Keratinocyte (primary cell): Measurements from ENCODE around the gene UNK. TPM values are rescaled to one million over a fixed set of nuclear protein-coding genes. Genes with fewer than 3 reads are reported as not detected.

Experiments used
- DNase-seq: peaks from one replicate; pipeline ENCODE4 v3.0.0-alpha.2; 2011; ENCODE audit warnings: low read depth, missing footprints, low spot score
- FAIRE-seq: peaks from 2 replicates; lab custom pipeline; 2011; peaks lifted over from hg19 to GRCh38; lab: Jason Lieb, UNC
- H2AFZ ChIP-seq: 2 replicates; pipeline ENCODE4 v1.6.0; 2012; ENCODE audit warnings: low read length, control low read depth, inconsistent platforms; ENCODE audit not compliant: control insufficient read depth
- H3K27ac ChIP-seq: 2 replicates; pipeline ENCODE4 v1.5.1; 2011; ENCODE audit warnings: low read length; ENCODE audit not compliant: control insufficient read depth, insufficient read depth
- H3K27me3 ChIP-seq: 3 replicates; pipeline ENCODE4 v1.6.0; 2011; ENCODE audit warnings: low read length; ENCODE audit not compliant: control insufficient read depth, insufficient read depth; ENCODE audit errors: extremely low read depth
- H3K36me3 ChIP-seq, 2 experiments: 2 replicates in 1 of 2; 3 replicates in 1 of 2; pipeline ENCODE4 v1.5.1; 2011; ENCODE audit warnings: low read length in 2 of 2, mild to moderate bottlenecking in 1 of 2; ENCODE audit not compliant: control insufficient read depth in 2 of 2, insufficient read depth in 2 of 2; ENCODE audit errors: extremely low read depth in 1 of 2
- H3K4me1 ChIP-seq: 3 replicates; pipeline ENCODE4 v1.5.1; 2011; ENCODE audit warnings: low read length; ENCODE audit not compliant: control insufficient read depth, insufficient read depth; ENCODE audit errors: extremely low read depth
- H3K4me2 ChIP-seq: 3 replicates; pipeline ENCODE4 v1.6.0; 2011; ENCODE audit warnings: low read depth, low read length; ENCODE audit not compliant: control insufficient read depth, insufficient read depth; ENCODE audit errors: extremely low read depth
- H3K4me3 ChIP-seq, 3 experiments: fragments of 200-600 bp in 1 of 3; sonication (generic) in 1 of 3; 2 replicates in 2 of 3; 3 replicates in 1 of 3; pipeline ENCODE4 v1.5.1; 2011 to 2016; ENCODE audit warnings: low read length in 3 of 3, mild to moderate bottlenecking in 3 of 3, control low read depth in 2 of 3, inconsistent platforms in 1 of 3, low read depth in 1 of 3, mixed read lengths in 1 of 3, mixed run types in 1 of 3, moderate library complexity in 1 of 3; ENCODE audit not compliant: control insufficient read depth in 2 of 3, insufficient read depth in 2 of 3; ENCODE audit errors: extremely low read depth in 1 of 3
- H3K79me2 ChIP-seq: 2 replicates; pipeline ENCODE4 v1.6.0; 2012; ENCODE audit warnings: low read length; ENCODE audit not compliant: control insufficient read depth, insufficient read depth
- H3K9ac ChIP-seq: 3 replicates; pipeline ENCODE4 v1.6.0; 2011; ENCODE audit warnings: low read length; ENCODE audit not compliant: control insufficient read depth, insufficient read depth; ENCODE audit errors: extremely low read depth
- H3K9me1 ChIP-seq: 3 replicates; pipeline ENCODE4 v1.6.0; 2011; ENCODE audit warnings: low read length; ENCODE audit not compliant: control insufficient read depth, insufficient read depth; ENCODE audit errors: extremely low read depth
- H3K9me3 ChIP-seq: 2 replicates; pipeline ENCODE4 v1.5.1; 2012; ENCODE audit warnings: low read depth, low read length; ENCODE audit not compliant: control insufficient read depth
- H4K20me1 ChIP-seq: 3 replicates; pipeline ENCODE4 v1.6.0; 2011; ENCODE audit warnings: low read length; ENCODE audit not compliant: control insufficient read depth, insufficient read depth; ENCODE audit errors: extremely low read depth
- CTCF ChIP-seq, 3 experiments: IDR thresholded peaks in 1 of 3; conservative IDR thresholded peaks in 1 of 3; optimal IDR thresholded peaks in 1 of 3; 2 replicates in 2 of 3; 3 replicates in 1 of 3; pipeline versions ENCODE3 to v1.5.1; 2011; ENCODE audit warnings: low read length in 3 of 3, mild to moderate bottlenecking in 3 of 3, moderate library complexity in 2 of 3, control low read depth in 1 of 3, inconsistent platforms in 1 of 3; ENCODE audit not compliant: insufficient read depth in 2 of 3; ENCODE audit errors: extremely low read depth in 1 of 3
- EZH2 ChIP-seq: IDR thresholded peaks from one replicate; pipeline ENCODE4 v1.6.1; 2012; ENCODE audit warnings: inconsistent platforms, mild to moderate bottlenecking, low read length, moderate library complexity
- dilution Hi-C: fragments of 300-500 bp; cut with MboI; formaldehyde crosslinking; loops from one replicate; pipeline ENCODE4 v1.7.0; 2020; ENCODE audit warnings: low sequenced_read_pairs; ENCODE audit not compliant: extremely low pct_ligation_motif_present
- polyA plus RNA-seq, 5 experiments: library from polyadenylated mRNA; depleted of rRNA in 3 of 5; stranded (reverse) in 3 of 5; stranded (forward) in 1 of 5; unstranded in 1 of 5; fragments of >200 nt; gene quantifications; 1 replicate in 1 of 5; 2 replicates in 3 of 5; 3 replicates in 1 of 5; pipeline versions ENCODE4 v1.2.1 to v1.2.3, GENCODE V29; 2011 to 2012; ENCODE audit warnings: missing spikeins in 2 of 5, low read depth in 1 of 5, low replicate concordance in 1 of 5

UNK gene
- polyA plus RNA-seq, 1 donor (not counting 4 experiments of a cell fraction or from before 2014, with no cell fraction given), result 13.0 TPM

- Histone ChIP-seq H3K9me1 (no peaks in the 10 kb centered on the region), H3K9ac (peak within 1 kb of the TSS; percentile 58), H3K36me3 (peaks cover 15 to 19% of the 10 kb centered on the region in 2 experiments), H2AFZ (peak within 1 kb of the TSS; percentile 20), H3K4me3 (peak within 1 kb of the TSS in 2 of 3 experiments; percentile 35 to 43), H3K4me2 (peak within 1 kb of the TSS; percentile 78), H4K20me1 (no peaks in the 10 kb centered on the region), H3K4me1 (peaks cover 20% of the 10 kb centered on the region), H3K27ac (peak within 1 kb of the TSS; percentile 60), H3K9me3 (no peaks in the 10 kb centered on the region), H3K27me3 (no peaks in the 10 kb centered on the region), H3K79me2 (no peaks in the 10 kb centered on the region)
- dilution Hi-C loops, result no loop called here
- no peak for TF ChIP-seq EZH2
- TF ChIP-seq CTCF (optimal IDR thresholded peaks at IDR 0.05 in 1 of 3, IDR thresholded peaks at IDR 0.05 in 1 of 3, conservative IDR thresholded peaks at IDR 0.05 in 1 of 3; ENCODE audit: extremely low read depth in 1 of 3, insufficient read depth in 2 of 3, low read length in 3 of 3), result no peak
- FAIRE-seq (no peak), DNase-seq (no peak)
Observed at GRCh38 chr17:75843577-75844529, 59.2 kb downstream of the UNK start, which contains the start of gene UNC13D. TSS of gene UNC13D (minus strand) at chr17:75844404. CDS start at chr17:75844337, 67 bp downstream.

GRCh38 chr17:75844530-75845057 lies 60.0 kb downstream of the UNK start:
- Histone ChIP-seq H2AFZ (peak overlapping the region; percentile 20), H3K4me1 (peaks cover 20% of the 10 kb centered on the region), H3K36me3 (peaks cover 15 to 24% of the 10 kb centered on the region in 2 experiments), H3K4me2 (peak overlapping the region; percentile 78), H3K4me3 (peak overlapping the region in 2 of 3 experiments; percentile 35 to 43), H3K79me2 (no peaks in the 10 kb centered on the region), H3K27me3 (no peaks in the 10 kb centered on the region), H3K9me3 (no peaks in the 10 kb centered on the region), H3K9me1 (no peaks in the 10 kb centered on the region), H3K9ac (peak overlapping the region; percentile 58), H3K27ac (peak overlapping the region; percentile 60), H4K20me1 (no peaks in the 10 kb centered on the region)
- dilution Hi-C loops, result no loop called here
- DNase-seq (no peak), FAIRE-seq (no peak)
- TF ChIP-seq CTCF (optimal IDR thresholded peaks at IDR 0.05 in 1 of 3, IDR thresholded peaks at IDR 0.05 in 1 of 3, conservative IDR thresholded peaks at IDR 0.05 in 1 of 3; ENCODE audit: extremely low read depth in 1 of 3, insufficient read depth in 2 of 3, low read length in 3 of 3) (no peak), EZH2 (no peak)
